Common myeloid progenitor, CD34-positive (primary cell): ENCODE measurements around the gene CACNB4.
A peak's percentile ranks its signal among the peaks of the same experiment; 100 is the strongest.
"Not testable (repeated sequence)": the region's sequence is repeated elsewhere in the genome, so short reads cannot be mapped to it uniquely, and the experiment has no call there.

Experiments used
- CTCF ChIA-PET: fragments of 350-600 bp; sonication (Branson Sonifier 250); formaldehyde crosslinking; loops from one replicate; lab custom pipeline; 2021; ENCODE audit warnings: antibody characterized with exemption; lab: Charles Lee
- POLR2A ChIA-PET: fragments of 350-600 bp; sonication (Branson Sonifier 250); formaldehyde crosslinking; loops from one replicate; lab custom pipeline; 2021; ENCODE audit warnings: antibody characterized with exemption; lab: Charles Lee
- DNase-seq, 3 donors: peaks; one replicate each; pipeline versions ENCODE4 v3.0.0 to v3.0.0-alpha.2; 2013
- H3K27ac ChIP-seq, 2 experiments: 1 replicate in 1 of 2; 2 replicates in 1 of 2; pipeline ENCODE4 v1.7.0; 2013; ENCODE audit warnings: inconsistent platforms in 2 of 2, low read length in 2 of 2, mild to moderate bottlenecking in 2 of 2, low read depth in 1 of 2, moderate library complexity in 1 of 2; ENCODE audit not compliant: severe bottlenecking in 2 of 2, insufficient read depth in 1 of 2, poor library complexity in 1 of 2
- H3K27me3 ChIP-seq, 5 experiments: replicated peaks in 2 of 5; 1 replicate in 3 of 5; 2 replicates in 2 of 5; pipeline versions ENCODE4 v1.6.1 to v1.7.0; 2013; ENCODE audit warnings: low read length in 4 of 5, mild to moderate bottlenecking in 2 of 5, moderate library complexity in 2 of 5, inconsistent platforms in 1 of 5; ENCODE audit not compliant: insufficient read depth in 5 of 5, control insufficient read depth in 4 of 5
- H3K36me3 ChIP-seq, 4 experiments: 1 replicate in 2 of 4; 2 replicates in 2 of 4; pipeline versions ENCODE4 v1.6.1 to v1.7.0; 2013; ENCODE audit warnings: low read length in 3 of 4, control low read depth in 1 of 4, mild to moderate bottlenecking in 1 of 4; ENCODE audit not compliant: control insufficient read depth in 4 of 4, insufficient read depth in 4 of 4
- H3K4me1 ChIP-seq, 4 experiments: 1 replicate in 3 of 4; 2 replicates in 1 of 4; pipeline versions ENCODE4 v1.6.1 to v1.7.1; 2013; ENCODE audit warnings: low read length in 3 of 4, mild to moderate bottlenecking in 3 of 4, control low read depth in 1 of 4, inconsistent platforms in 1 of 4, moderate library complexity in 1 of 4; ENCODE audit not compliant: control insufficient read depth in 4 of 4, insufficient read depth in 4 of 4; ENCODE audit errors: control extremely low read depth in 1 of 4
- H3K4me3 ChIP-seq, 7 experiments: 1 replicate in 4 of 7; 2 replicates in 3 of 7; pipeline versions ENCODE4 v1.5.1 to v1.7.0; 2013; ENCODE audit warnings: mild to moderate bottlenecking in 7 of 7, low read length in 6 of 7, moderate library complexity in 6 of 7, inconsistent platforms in 2 of 7, low read depth in 2 of 7, control low read depth in 1 of 7; ENCODE audit not compliant: insufficient read depth in 4 of 7, control insufficient read depth in 1 of 7; ENCODE audit errors: extremely low read depth in 1 of 7
- H3K9me3 ChIP-seq, 5 experiments: 1 replicate in 4 of 5; 2 replicates in 1 of 5; pipeline versions ENCODE4 v1.6.1 to v1.7.1; 2013; ENCODE audit warnings: low read length in 4 of 5, mild to moderate bottlenecking in 2 of 5, inconsistent platforms in 1 of 5, low read depth in 1 of 5, moderate library complexity in 1 of 5; ENCODE audit not compliant: control insufficient read depth in 4 of 5, insufficient read depth in 2 of 5; ENCODE audit errors: control extremely low read depth in 1 of 5
- WGBS: methylation state at CpG from one replicate; pipeline ENCODE4 v1.1.5; 2013; ENCODE audit not compliant: insufficient coverage; 5-methylcytosine and 5-hydroxymethylcytosine counted together

The CACNB4 gene

GRCh38 chr2:152092095-152092494 lies 6.7 kb downstream of the CACNB4 start:
- WGBS: no CpG with 5 or more reads among the region's 2 CpGs
- H3K4me3 ChIP-seq: no peak overlapping the region
- DNase-seq: no peak
- H3K27ac ChIP-seq: no peak overlapping the region
- peaks cover 18 to 54% (median 19%) of the 10 kb centered on the region in 4 experiments for H3K4me1 ChIP-seq
- no peaks in the 10 kb centered on the region for H3K36me3 ChIP-seq
- POLR2A ChIA-PET: no interaction called here
- no peaks in the 10 kb centered on the region for H3K9me3 ChIP-seq
- CTCF ChIA-PET: interaction anchor here (1.0 to 1.8 kb wide), 2 partner anchors 9 to 14 kb away, joined by 3 to 4 read pairs; no protein-coding TSS in a partner anchor
- peaks cover 0 to 4% (median 0%) of the 10 kb centered on the region in 5 experiments for H3K27me3 ChIP-seq

GRCh38 chr2:152090726-152091125 lies 8.1 kb downstream of the CACNB4 start:
- H3K9me3 ChIP-seq: not testable (repeated sequence)
- 96% methylated on average over 4 of the region's 4 CpGs for WGBS

DNA sequence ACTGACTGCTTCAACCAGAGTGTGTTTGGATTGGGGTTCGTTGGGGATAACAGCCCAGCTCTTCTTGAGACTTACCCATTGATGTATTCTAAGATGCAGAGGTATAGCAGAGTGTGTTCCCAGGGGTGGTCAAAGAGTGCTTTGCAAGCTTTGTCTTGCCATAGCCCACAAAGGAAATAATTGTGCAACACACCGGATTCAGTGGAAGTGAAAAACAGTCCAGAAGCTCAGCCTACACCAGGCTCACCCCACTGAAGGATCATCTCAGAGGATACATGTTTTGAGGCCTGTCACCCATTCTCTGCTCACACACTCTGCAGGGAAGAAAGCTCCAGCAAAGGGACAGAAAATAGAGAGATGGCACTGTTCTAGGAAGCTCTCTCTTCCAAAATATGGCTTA lies 9.6 kb downstream of the CACNB4 start:
- CTCF ChIA-PET: interaction anchor here (0.8 to 1.4 kb wide), 4 partner anchors 9 to 51 kb away, joined by 3 to 4 read pairs (median 4); no protein-coding TSS in a partner anchor
- H3K4me3 ChIP-seq: peak overlapping the region in 4 of 7 experiments; percentile 5 to 46 (median 36)
- peaks cover 18 to 47% (median 20%) of the 10 kb centered on the region in 4 experiments for H3K4me1 ChIP-seq
- no peaks in the 10 kb centered on the region for H3K36me3 ChIP-seq
- H3K27ac ChIP-seq: no peak overlapping the region
- no peaks in the 10 kb centered on the region for H3K9me3 ChIP-seq
- POLR2A ChIA-PET: interaction anchor here (0.7 kb wide), 2 partner anchors 10 to 616 kb away, joined by 4 read pairs; no protein-coding TSS in a partner anchor
- DNase-seq: peak in 2 of 3 donors; percentile 36 to 51
- 13% methylated on average over 2 of the region's 2 CpGs for WGBS
- no peaks in the 10 kb centered on the region for H3K27me3 ChIP-seq

More at GRCh38 chr2:152090726-152091125, 8.1 kb downstream of the CACNB4 start:
- H3K27me3 ChIP-seq, H3K36me3 ChIP-seq, H3K27ac ChIP-seq, POLR2A ChIA-PET, H3K4me3 ChIP-seq, DNase-seq: not testable (repeated sequence)
- peaks cover 18 to 52% (median 19%) of the 10 kb centered on the region in 4 experiments for H3K4me1 ChIP-seq
- CTCF ChIA-PET: interaction anchor here (0.6 to 1.8 kb wide), 3 partner anchors 10 to 528 kb away, joined by 3 to 4 read pairs (median 3); no protein-coding TSS in a partner anchor

DNA sequence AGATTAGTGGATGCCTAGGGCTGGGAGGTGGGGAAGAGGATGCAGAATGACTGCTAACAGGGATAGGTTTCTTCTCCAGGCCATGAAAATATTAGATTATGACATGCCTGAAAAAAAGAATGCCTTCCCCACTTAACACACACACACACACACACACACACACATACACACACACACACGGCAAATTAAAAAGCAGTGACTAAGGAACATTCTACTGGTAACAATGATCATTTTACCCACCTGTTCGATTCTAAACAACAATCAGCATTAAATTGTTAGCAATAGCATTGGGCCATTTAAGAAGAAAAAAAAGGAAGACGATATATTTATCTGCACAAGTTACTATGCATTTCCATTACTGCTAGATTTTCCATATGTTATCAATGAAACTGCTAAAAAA lies 10.8 kb downstream of the CACNB4 start:
- Histone ChIP-seq H3K4me1 (peaks cover 20 to 45% (median 24%) of the 10 kb centered on the region in 4 experiments), H3K36me3 (no peaks in the 10 kb centered on the region), H3K27me3 (no peaks in the 10 kb centered on the region), H3K9me3 (no peaks in the 10 kb centered on the region), H3K27ac (no peak overlapping the region), H3K4me3 (no peak overlapping the region)
- ChIA-PET CTCF (no interaction called here), POLR2A (no interaction called here)
- 70% methylated on average over 2 of the region's 3 CpGs for WGBS
- no peak for DNase-seq

GRCh38 chr2:152086231-152086630 lies 12.6 kb downstream of the CACNB4 start:
- H3K27me3 ChIP-seq: no peaks in the 10 kb centered on the region
- no peak overlapping the region for H3K27ac ChIP-seq
- H3K4me3 ChIP-seq: no peak overlapping the region
- ChIA-PET POLR2A (no interaction called here), CTCF (no interaction called here)
- no peak for DNase-seq
- no CpG with 5 or more reads among the region's 2 CpGs for WGBS
- H3K36me3 ChIP-seq: no peaks in the 10 kb centered on the region
- no peaks in the 10 kb centered on the region for H3K9me3 ChIP-seq
- H3K4me1 ChIP-seq: peaks cover 24 to 53% (median 35%) of the 10 kb centered on the region in 4 experiments

DNA sequence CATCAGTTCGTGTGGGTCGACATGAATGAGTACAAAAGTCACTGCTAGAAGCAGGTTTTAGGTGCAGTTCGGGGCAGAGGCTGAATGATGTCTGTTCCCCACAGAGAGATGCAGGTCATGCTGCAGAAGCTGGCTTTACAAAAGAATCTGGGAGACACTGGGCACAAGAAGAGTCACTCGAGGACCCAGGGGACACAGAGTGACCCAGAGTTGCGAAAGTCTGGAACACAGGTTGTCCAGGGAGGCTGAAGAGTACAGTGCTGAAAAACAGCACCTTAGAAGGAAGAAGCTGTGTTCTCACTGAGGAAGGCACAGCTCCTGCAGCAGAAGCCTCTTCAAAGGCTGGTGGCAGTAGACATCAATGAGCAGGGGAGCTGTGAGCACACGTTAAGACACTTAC lies 14.8 kb downstream of the CACNB4 start:
- 99% methylated on average over 5 of the region's 6 CpGs for WGBS
- CTCF ChIA-PET: no interaction called here
- no peaks in the 10 kb centered on the region for H3K36me3 ChIP-seq
- no peaks in the 10 kb centered on the region for H3K9me3 ChIP-seq
- H3K4me1 ChIP-seq: peaks cover 16 to 38% (median 27%) of the 10 kb centered on the region in 4 experiments
- no peak for DNase-seq
- no peaks in the 10 kb centered on the region for H3K27me3 ChIP-seq
- POLR2A ChIA-PET: interaction anchor here (0.6 kb wide), 1 partner anchor 8 kb away, joined by 4 read pairs; no protein-coding TSS in a partner anchor
- H3K27ac ChIP-seq: no peak overlapping the region
- H3K4me3 ChIP-seq: no peak overlapping the region

- POLR2A ChIA-PET: no interaction called here
- no peaks in the 10 kb centered on the region for H3K36me3 ChIP-seq
- no peaks in the 10 kb centered on the region for H3K9me3 ChIP-seq
- CTCF ChIA-PET: no interaction called here
- no peaks in the 10 kb centered on the region for H3K27me3 ChIP-seq
- no peak overlapping the region for H3K4me3 ChIP-seq
- H3K27ac ChIP-seq: no peak overlapping the region
- H3K4me1 ChIP-seq: peaks cover 9 to 30% (median 19%) of the 10 kb centered on the region in 4 experiments
- peak in 2 of 3 donors; percentile 59 to 66 for DNase-seq
- WGBS: 89% methylated on average over 5 of the region's 6 CpGs
Observed at GRCh38 chr2:152083202-152083875, 15.5 kb downstream of the CACNB4 start.
